ENCODE measurements around the gene ANXA8L1. TPM values are rescaled to one million over a fixed set of nuclear protein-coding genes. Genes with fewer than 3 reads are reported as not detected.
A peak's percentile ranks its signal among the peaks of the same experiment; 100 is the strongest.
"Not testable (repeated sequence)": the region's sequence is repeated elsewhere in the genome, so short reads cannot be mapped to it uniquely, and the experiment has no call there.

The ANXA8L1 gene
- total and polyA plus RNA-seq, 4 donors, result not detected

- H3K27ac ChIP-seq (ENCODE audit: low read depth, low read length); H3K4me3 ChIP-seq (ENCODE audit: low read depth, low read length); H3K27me3 ChIP-seq (ENCODE audit: control insufficient read depth, insufficient read depth, low read length); H3K4me1 ChIP-seq (ENCODE audit: control insufficient read depth, insufficient read depth, low read length); H3K36me3 ChIP-seq (ENCODE audit: control insufficient read depth, insufficient read depth, low read length); H3K9me3 ChIP-seq (ENCODE audit: control insufficient read depth, insufficient read depth, low read length): not testable (repeated sequence)
- WGBS (ENCODE audit: insufficient coverage), result no CpG with 5 or more reads among the region's 13 CpGs
- peak in 1 of 6 donors; percentile 4 for DNase-seq (ENCODE audit: low read depth in 4 of 6, low spot score in 6 of 6)
Observed at GRCh38 chr10:46419570-46420379, 44.2 kb downstream of the ANXA8L1 start.

GRCh38 chr10:46423550-46423949 lies 48.0 kb downstream of the ANXA8L1 start:
- not testable (repeated sequence) for H3K36me3 ChIP-seq (ENCODE audit: control insufficient read depth, insufficient read depth, low read length); H3K4me3 ChIP-seq (ENCODE audit: low read depth, low read length); H3K27me3 ChIP-seq (ENCODE audit: control insufficient read depth, insufficient read depth, low read length); H3K27ac ChIP-seq (ENCODE audit: low read depth, low read length); H3K4me1 ChIP-seq (ENCODE audit: control insufficient read depth, insufficient read depth, low read length); H3K9me3 ChIP-seq (ENCODE audit: control insufficient read depth, insufficient read depth, low read length); DNase-seq (ENCODE audit: low read depth in 4 of 6, low spot score in 6 of 6)
- WGBS (ENCODE audit: insufficient coverage), result no CpG with 5 or more reads among the region's 2 CpGs

GRCh38 chr10:46440942-46441341 lies 65.4 kb downstream of the ANXA8L1 start:
- not testable (repeated sequence) for H3K36me3 ChIP-seq (ENCODE audit: control insufficient read depth, insufficient read depth, low read length); H3K27me3 ChIP-seq (ENCODE audit: control insufficient read depth, insufficient read depth, low read length); DNase-seq (ENCODE audit: low read depth in 4 of 6, low spot score in 6 of 6); H3K4me1 ChIP-seq (ENCODE audit: control insufficient read depth, insufficient read depth, low read length); H3K27ac ChIP-seq (ENCODE audit: low read depth, low read length); H3K4me3 ChIP-seq (ENCODE audit: low read depth, low read length); H3K9me3 ChIP-seq (ENCODE audit: control insufficient read depth, insufficient read depth, low read length)
- WGBS (ENCODE audit: insufficient coverage), result no CpG with 5 or more reads among the region's 4 CpGs

Other genes starting within 250 kb of the ANXA8L1 start
- gene ANTXRL, start 88.8 kb upstream of the ANXA8L1 start, total RNA-seq, result under 1 TPM in 1 of 2 donors, not detected in 1; 0.06 TPM
- not detected for gene ANTXRL, start 88.8 kb upstream of the ANXA8L1 start, polyA plus RNA-seq (ENCODE audit: insufficient read length in 2 of 2)
- under 1 TPM in 1 of 2 donors, not detected in 1; 0.30 TPM for gene NPY4R, start 90.2 kb downstream of the ANXA8L1 start, total RNA-seq
- under 1 TPM; 0.24 to 0.63 TPM for gene NPY4R, start 90.2 kb downstream of the ANXA8L1 start, polyA plus RNA-seq (ENCODE audit: insufficient read length in 2 of 2)
- 1 to 10 TPM; 4.9 to 9.3 TPM for gene GPRIN2, start 180.9 kb downstream of the ANXA8L1 start, total RNA-seq
- gene GPRIN2, start 180.9 kb downstream of the ANXA8L1 start, polyA plus RNA-seq (ENCODE audit: insufficient read length in 2 of 2), result 10 to 100 TPM in 1 of 2 donors, 1 to 10 TPM in 1; 9.9 to 10.7 TPM
- gene SYT15, start 203.4 kb downstream of the ANXA8L1 start, total RNA-seq, result 1 to 10 TPM; 3.3 to 4.5 TPM
- gene SYT15, start 203.4 kb downstream of the ANXA8L1 start, polyA plus RNA-seq (ENCODE audit: insufficient read length in 2 of 2), result 10 to 100 TPM in 1 of 2 donors, 1 to 10 TPM in 1; 8.8 to 15.2 TPM

All from spinal cord (tissue), 10 donors.